GM21825 (cell line): ENCODE measurements around the gene CIAO3.
"Not testable (repeated sequence)": the region's sequence is repeated elsewhere in the genome, so short reads cannot be mapped to it uniquely, and the experiment has no call there.

Source experiments
- ATAC-seq: cut with Tn5 transposase; IDR thresholded peaks from one replicate; pipeline ENCODE4 v1.9.1; 2021; ENCODE audit warnings: mild to moderate bottlenecking, moderate library complexity; ENCODE audit not compliant: unreplicated experiment

The CIAO3 gene

DNA sequence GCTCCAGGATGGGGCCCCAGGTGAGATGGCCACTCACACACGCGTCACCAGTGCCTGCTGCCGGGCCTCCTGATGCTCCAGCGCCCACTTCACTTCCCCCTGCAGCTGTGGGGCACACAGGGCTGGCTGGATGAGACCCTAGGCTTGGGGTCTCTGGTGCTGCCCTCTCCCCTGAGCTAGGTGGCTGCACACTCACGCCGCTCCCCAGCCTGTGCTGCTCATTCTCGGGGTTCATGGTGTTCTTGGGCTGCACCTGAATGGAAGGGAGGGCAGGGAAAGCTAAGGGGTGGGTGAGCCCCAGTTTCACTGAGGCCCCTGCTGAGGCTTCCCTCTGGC is 15.8 kb downstream of the CIAO3 start:
- ATAC-seq, result no peak

DNA sequence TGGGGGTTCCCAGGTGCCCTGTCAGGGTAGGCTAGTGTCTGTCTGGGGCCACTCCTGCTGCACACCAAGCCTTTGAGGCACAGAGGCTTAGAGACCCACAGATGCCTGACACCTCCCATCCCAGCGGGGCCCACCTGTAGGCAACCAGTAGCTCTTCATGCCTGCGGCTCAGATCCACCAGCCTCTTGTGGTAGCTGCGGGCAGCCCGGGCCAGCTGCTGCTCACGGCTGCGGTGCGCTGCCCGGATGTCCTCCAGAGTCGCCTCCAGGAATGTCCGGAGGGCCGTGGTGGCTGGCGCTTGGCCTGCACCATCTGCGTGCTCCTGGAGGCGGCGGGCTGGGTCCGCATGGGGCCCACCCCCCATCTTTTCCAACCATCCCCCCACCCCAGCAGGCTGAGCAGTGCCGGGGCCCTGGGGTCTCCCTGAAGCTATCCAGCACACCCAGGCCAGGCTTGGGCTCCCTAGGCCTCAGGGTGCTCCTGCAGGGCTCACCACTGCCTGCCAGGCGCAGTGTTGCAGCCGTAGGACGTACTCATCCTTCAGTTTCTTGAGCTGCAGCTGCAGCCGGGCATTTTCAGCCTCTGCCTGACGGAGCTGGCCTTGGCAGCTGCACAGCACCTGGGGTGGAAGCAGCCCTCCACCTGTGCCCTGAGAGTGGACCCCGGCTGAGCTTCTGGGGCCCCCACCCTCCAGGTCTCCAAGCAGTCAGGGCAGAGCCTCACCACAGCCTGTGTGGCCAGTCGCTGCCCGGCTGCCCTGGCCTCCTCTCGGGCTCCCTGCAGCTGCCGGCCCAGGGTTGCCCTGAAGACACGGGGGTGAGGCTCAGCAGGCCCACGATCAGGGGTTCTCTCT is 16.4 kb downstream of the CIAO3 start:
- no peak for ATAC-seq

- ATAC-seq, result no peak
Measured at GRCh38 chr16:723695-724094, 17.1 kb downstream of the CIAO3 start.

GRCh38 chr16:722835-723633 is 17.8 kb downstream of the CIAO3 start:
- ATAC-seq, result no peak

GRCh38 chr16:721765-722540 is 18.8 kb downstream of the CIAO3 start:
- no peak for ATAC-seq

GRCh38 chr16:720990-721764 is 19.6 kb downstream of the CIAO3 start, which contains the start of gene ANTKMT:
TSS of gene ANTKMT (plus strand) at chr16:721146. CDS start at chr16:721275, 129 bp downstream.
- ATAC-seq, result peak; percentile 53

GRCh38 chr16:720447-720989 is 20.3 kb downstream of the CIAO3 start:
- peak; percentile 23 for ATAC-seq

DNA sequence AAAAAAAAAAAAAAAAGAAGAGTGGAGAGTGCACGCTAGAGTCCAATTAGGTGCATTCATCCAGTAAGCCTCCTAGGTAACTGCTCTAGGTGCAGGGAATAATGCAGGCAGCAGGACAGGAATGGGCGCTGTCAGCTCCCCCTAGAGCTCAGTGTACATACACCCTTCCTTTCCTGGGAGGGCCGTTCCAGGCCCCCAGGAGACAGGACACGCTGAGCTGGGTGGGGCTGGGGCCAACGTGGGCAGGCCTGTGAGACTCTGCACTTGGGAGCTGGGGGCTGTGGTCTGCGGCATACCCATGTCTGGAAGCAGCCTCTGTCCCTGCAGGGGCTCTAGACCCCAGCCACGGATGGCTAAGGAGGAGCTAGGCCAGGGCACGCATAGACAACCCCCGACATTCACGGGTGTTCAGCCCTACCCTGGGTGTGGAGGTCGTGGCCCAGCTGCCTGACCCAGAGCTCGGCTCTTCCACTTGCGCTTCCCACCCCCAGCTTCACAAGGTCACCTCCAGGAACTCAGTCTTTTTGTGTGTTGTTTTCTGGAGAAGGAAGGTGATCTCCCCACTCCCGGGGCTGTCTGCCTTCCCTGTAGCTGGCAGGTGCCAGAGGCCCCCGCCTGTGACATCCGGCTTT is 20.9 kb downstream of the CIAO3 start:
- no peak for ATAC-seq

DNA sequence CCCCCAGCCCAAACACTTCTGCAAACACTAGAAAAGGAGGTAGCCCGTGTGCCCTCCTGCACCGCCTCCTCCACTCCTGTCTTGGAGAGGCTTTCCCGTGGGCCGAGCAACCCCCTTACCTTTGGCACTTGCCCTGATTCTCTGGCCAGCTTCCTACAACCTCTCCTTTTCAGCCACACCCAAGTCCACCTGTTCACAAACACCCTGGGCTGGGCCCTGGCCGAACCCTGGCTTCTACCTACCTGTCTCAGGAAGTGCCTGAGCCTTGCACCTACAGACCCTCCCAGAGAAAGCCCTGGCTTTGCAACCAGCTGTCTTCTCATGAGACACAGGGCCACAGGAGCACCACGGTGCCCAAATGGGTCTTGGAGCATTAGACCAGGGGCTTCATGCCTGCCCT is 21.9 kb downstream of the CIAO3 start:
- ATAC-seq, result no peak

DNA sequence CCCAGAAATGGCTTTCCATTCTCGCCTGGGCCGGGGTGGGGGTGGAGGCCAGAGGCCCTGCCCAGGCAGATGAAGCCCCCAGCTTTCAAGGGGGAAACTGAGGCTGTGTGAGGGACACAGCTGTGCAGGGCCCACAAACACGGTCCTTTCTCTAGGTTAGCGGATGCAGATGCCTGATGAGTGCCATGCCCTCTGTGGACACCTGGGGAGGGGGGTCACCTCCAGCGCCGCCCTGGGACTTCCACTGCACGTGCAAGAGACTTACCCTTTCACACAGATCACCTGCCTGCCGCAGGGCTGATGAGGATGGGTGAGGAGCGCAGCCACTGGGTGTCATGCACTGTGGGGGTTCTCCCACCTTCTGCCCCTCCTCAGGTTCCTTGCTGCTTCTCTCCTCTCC is 22.4 kb downstream of the CIAO3 start:
- ATAC-seq, result no peak

GRCh38 chr16:717450-718245 is 23.1 kb downstream of the CIAO3 start:
- no peak for ATAC-seq

DNA sequence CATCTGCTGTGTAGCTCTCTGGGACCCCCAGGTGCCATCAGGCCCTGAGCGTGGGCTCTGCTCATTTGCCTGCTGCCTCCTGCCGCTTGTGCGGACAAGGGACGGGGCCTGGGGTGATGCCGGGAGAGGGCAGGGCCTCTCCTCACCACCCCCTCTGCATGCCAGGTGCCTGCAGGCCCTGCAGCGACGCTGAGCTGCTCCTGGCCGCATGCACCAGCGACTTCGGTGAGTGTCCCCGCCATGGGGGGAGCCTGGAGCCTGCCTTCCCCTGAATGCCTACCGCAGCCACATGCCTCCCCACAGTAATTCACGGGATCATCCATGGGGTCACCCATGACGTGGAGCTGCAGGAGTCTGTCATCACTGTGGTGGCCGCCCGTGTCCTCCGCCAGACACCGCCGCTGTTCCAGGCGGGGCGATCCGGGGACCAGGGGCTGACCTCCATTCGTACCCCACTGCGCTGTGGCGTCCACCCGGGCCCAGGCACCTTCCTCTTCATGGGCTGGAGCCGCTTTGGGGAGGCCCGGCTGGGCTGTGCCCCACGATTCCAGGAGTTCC is 23.9 kb downstream of the CIAO3 start:
- ATAC-seq, result no peak

DNA sequence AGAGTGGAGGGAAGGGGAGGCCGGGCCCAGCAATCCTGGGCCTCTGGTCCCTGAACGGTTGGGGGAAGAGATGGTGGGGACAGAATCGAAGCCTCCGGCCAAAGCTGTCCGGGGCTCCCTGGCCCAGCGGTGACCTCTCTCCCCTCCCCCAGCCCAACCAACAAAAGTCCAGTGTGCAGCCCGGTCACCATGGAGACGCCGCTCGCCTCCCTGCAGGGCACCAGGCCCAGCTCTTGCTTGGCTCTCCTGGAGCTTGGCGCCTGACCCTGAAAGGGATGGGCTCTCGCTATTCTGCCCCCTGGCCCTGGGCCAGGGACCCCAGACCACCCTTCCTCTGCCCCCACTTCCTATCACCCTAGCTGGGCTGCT is 24.6 kb downstream of the CIAO3 start:
- ATAC-seq, result no peak

DNA sequence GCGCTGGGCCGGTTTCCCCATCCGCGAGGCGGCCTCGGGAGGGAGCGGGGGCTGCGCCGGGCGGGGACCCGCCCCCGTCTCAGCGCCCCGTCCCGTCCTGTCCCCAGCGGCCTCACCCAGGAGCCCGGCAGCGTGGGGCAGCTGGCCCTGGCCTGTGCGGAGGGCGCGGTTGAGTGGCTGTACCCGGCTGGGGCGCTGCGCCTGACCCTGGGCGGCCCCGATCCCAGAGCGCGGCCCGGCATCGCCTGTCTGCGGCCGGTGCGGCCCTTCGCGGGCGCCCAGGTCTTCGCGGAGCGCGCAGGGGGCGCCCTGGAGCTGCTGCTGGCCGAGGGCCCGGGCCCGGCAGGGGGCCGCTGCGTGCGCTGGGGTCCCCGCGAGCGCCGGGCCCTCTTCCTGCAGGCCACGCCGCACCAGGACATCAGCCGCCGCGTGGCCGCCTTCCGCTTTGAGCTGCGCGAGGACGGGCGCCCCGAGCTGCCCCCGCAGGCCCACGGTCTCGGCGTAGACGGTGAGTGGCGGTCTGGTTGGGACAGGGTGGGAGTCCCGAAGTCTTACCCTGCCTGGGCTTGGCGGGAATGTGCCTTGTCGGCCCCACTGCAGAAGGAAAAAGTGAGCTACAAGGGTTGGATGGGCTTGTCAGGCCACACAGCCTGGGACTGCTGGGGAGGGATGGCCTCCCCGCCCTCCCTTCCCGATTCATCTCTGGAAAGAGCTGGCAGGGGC is 25.2 kb downstream of the CIAO3 start:
- no peak for ATAC-seq

GRCh38 chr16:714558-715476 is 26.0 kb downstream of the CIAO3 start, which contains the start of gene METRN:
TSS of gene METRN (plus strand) at chr16:715118. CDS start at chr16:715290, 172 bp downstream.
- ATAC-seq, result peak; percentile 67

GRCh38 chr16:714079-714478 is 26.7 kb downstream of the CIAO3 start:
- ATAC-seq, result no peak

DNA sequence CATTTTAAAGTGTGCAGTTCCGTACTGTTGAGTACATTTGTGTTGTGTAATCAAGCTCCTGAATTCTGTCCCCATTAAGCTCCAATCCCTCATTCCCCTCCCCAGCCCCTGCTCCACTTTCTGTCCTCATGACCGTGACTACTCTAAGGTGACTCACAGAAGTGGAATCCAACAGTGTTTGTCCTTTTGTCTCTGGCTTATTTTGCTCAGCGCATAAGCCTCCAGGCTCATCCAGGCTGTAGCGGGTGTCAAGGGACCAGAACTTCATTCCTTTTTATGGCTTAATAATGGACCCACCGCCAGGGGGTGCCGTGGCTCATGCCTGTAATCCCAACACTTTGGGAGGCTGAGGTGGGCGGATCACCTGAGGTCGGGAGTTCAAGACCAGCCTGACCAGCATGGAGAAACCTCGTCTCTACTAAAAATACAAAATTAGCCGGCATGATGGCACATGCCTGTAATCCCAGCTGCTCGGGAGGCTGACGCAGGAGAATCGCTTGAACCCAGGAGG is 28.0 kb downstream of the CIAO3 start:
- ATAC-seq, result not testable (repeated sequence)
